Measurements from ENCODE around the gene SPATA31D4.

Gene SPATA31D4

DNA sequence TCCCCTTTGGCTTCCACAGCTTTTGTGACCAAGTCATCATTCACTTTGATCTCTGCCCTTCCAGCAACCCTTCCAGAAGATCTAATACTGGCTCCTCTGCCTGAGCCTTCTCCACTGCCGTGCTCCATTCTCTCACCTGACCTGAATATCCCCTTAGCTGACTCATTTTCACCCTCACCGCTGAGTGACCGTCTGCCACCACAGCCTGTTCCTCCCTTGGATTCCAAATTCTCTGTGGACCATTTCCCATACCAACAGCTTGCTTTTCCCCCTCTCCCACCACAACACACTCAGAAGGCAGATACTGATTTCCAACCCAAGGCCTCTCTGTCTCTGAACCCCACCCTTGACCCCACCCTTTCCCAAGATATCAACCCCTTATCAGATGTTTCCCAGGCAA lies 39.8 kb downstream of the SPATA31D4 start:
- no peak for DNase-seq

DNA sequence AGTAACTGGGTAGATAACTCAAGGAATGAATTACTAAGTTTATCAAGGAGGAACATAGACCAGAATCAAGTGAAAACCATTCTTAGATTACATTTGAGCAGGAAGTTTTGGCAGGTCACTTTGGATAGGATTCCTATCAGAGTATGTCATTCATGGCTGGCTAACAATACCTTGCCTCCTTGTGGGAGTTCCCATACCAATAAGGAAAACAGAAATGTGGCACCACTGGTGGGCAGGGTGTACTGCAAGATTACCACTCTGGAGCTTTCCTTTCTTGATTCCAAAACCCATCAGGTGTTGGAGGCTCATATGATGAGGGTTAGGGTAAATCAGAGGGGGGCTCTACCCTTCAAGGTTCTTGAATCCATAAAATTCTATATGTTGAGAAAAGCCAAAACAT lies 41.7 kb downstream of the SPATA31D4 start:
- DNase-seq: no peak

DNA sequence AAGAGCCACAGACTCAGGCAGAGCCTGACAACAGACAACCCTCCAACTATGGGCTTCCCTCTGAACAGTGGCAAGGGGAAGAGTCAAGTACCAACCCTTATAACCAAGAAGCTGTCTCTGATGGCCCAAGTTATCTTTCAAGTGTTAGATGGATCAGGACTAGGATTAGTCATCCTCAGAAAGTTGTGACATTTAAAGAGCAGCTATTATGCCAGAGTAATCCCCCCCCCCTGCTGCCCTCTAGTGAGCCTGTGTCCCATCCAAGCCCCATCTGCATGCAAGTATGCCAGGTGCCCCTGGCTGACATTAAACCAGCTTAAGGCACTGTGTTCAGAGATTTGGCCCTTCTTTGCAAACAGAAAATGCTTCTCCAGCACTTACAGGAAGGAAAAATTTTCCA lies 43.5 kb downstream of the SPATA31D4 start:
- no peak for DNase-seq

DNA sequence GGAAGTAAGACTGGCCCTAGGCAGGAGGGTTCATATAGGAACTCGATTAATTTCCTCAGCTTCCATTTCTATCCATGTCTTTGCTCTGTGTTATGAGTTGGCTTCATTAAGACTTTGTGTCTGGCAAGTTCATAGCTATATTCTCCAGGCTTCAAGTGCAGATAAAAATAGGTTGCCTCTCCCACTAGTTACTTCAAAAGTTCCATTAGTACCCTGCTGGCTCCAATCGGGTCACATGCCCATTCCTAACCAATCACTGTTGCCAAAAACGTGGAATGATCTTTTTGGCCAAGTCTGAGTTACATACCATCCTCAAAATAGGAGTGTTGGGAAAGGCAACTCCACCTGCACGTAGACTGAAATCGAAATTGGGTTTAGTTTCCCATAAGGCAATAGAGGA lies 46.5 kb downstream of the SPATA31D4 start:
- no peak for DNase-seq

DNA sequence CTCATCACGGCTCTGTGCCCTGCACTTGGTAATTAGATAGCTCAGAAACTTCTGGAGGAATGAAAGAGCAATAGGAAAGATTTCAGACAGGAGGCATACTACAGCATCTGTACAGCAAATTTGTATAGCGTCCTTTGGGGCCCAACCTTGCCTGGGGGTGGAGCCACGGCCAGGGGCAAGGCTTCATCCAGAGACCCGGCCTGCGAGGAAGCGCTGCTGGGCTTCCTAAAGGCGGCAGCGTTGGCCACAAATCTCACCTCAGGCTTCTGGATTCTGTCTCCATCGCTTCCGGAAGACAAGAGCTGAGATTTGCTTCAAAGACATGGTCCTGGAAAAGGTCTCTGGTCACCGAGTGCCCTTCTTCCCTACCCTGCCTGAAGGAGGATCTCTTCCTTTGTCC lies 48.1 kb downstream of the SPATA31D4 start:
- DNase-seq: no peak

DNA sequence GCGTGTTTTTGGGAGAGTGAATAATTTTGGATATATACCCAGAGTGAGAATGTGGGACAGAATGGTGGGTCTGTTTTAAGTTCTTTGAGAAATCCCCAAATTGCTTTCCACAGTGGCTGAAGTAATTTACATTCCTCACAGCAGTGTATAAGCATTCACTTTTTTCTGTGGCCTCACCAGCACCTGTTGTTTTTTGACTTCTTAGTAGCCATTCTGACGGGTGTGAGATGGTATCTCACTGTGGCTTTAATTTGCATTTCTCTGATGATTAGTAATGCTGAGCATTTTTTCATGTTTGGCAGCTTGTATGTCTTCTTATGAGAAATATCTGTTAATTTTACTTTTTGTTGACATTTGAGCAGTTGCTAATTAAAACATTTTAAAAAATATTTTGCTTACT lies 51.0 kb downstream of the SPATA31D4 start:
- no peak for DNase-seq

DNA sequence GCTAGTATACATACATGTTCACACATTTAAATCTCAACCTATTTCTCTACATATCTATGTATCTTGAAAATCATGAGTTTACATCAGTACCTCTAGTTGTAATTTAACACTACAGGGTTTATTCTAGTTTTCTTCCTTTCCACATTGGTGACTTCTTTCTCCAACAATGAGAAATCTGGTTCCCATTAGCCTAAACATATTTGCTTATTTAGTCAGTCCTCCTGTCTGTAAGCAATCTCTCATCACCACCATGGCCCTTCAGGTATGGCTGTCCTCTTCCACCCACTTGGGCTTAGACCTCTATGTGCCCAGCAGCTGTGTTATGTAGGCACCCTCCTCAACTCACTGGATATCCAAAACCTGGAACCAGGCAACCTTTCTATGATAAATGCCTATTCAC lies 52.3 kb downstream of the SPATA31D4 start:
- DNase-seq: no peak

DNA sequence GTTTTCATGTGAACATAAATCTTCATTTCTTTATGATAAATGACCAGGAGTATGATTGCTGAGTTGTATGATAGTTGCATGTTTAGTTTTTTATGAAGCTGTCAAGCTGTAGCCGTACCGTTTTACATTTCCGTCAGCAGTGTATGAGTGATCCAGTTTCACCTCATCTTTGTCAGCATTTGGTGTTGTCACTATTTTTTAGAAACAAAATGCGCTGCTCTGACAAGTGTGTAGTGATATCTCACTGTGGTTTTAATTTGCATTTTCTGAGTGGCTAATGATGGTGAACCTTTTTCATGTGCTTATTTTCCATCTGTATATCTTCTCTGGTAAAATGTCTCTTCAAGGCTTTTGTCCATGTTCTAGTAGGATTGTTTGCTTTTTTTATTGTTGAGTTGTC lies 53.7 kb downstream of the SPATA31D4 start:
- no peak for DNase-seq

Data from activated effector memory CD4-positive, alpha-beta T cell treated with Interleukin-2 at 50 U/mL for 16 hours (primary cell).